ENCODE data around the gene TMEM139. TPM values are rescaled to one million over a fixed set of nuclear protein-coding genes. Genes with fewer than 3 reads are reported as not detected.

Gene TMEM139
- total RNA-seq, 4 donors from 2014 or later, result 2.2 to 11.1 TPM; not detected in 2

- TF ChIP-seq POLR2A (IDR thresholded peaks at IDR 0.05), result no peak
- no peak for TF ChIP-seq CTCF (IDR thresholded peaks at IDR 0.05)
- Histone ChIP-seq H3K36me3 (no peaks in the 10 kb centered on the region), H3K27me3 (no peaks in the 10 kb centered on the region), H3K4me3 (no peak overlapping the region), H3K4me1 (no peaks in the 10 kb centered on the region), H3K27ac (no peak overlapping the region), H3K9me3 (no peaks in the 10 kb centered on the region)
- intact Hi-C loops (cut with DNase I; ENCODE audit: low total_unique reads), result no loop called here
- DNase-seq, result no peak
These were observed 33.9 kb upstream of the TMEM139 start for GRCh38 chr7:143250822-143251221.

DNA sequence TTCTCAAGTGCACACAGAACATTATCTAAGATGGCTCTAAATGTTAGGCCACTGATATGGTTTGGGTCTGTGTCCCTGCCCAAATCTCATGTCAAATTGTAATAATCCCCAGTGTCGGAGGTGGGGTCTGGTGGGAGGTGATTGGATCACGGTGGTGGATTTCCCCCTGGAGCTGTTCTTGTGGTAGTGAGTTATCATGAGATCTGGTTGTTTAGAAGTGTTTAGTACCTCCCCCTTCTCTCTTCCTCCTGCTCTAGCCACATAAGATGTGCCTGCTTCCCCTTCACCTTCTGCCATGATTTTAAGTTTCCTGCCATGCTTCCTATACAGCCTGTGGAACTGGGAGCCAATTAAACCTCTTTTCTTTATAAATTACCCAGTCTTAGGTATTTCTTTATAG lies 32.8 kb upstream of the TMEM139 start:
- H3K27ac ChIP-seq, result no peak overlapping the region
- no peaks in the 10 kb centered on the region for H3K9me3 ChIP-seq
- intact Hi-C loops (cut with DNase I; ENCODE audit: low total_unique reads), result no loop called here
- TF ChIP-seq CTCF (IDR thresholded peaks at IDR 0.05), result no peak
- TF ChIP-seq POLR2A (IDR thresholded peaks at IDR 0.05), result no peak
- H3K36me3 ChIP-seq, result no peaks in the 10 kb centered on the region
- no peak for DNase-seq
- H3K27me3 ChIP-seq, result no peaks in the 10 kb centered on the region
- H3K4me1 ChIP-seq, result no peaks in the 10 kb centered on the region
- H3K4me3 ChIP-seq, result no peak overlapping the region

DNA sequence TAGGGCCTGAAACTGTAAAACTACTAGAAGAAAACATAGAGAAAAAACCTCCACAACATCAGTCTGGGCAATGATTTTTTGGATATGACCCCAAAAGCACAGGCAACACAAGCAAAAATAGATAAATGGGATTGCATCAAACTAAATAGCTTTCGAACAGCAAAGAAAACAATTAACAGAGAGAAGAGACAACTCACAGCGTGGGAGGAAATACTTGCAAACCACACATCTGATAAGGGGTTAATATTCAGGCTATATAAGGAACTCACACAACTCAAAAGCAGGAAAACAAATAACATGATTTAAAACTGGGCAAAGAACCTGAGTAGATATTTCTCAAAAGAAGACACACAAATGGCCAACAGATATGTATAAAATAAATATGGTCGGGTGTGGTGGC lies 29.2 kb upstream of the TMEM139 start:
- Histone ChIP-seq H3K4me3 (no peak overlapping the region), H3K9me3 (no peaks in the 10 kb centered on the region), H3K36me3 (no peaks in the 10 kb centered on the region), H3K27me3 (no peaks in the 10 kb centered on the region), H3K27ac (no peak overlapping the region), H3K4me1 (no peaks in the 10 kb centered on the region)
- no peak for DNase-seq
- intact Hi-C loops (cut with DNase I; ENCODE audit: low total_unique reads), result no loop called here
- no peak for TF ChIP-seq CTCF (IDR thresholded peaks at IDR 0.05)

GRCh38 chr7:143256325-143256724 lies 28.4 kb upstream of the TMEM139 start:
- no peak overlapping the region for H3K27ac ChIP-seq
- no peaks in the 10 kb centered on the region for H3K9me3 ChIP-seq
- DNase-seq, result no peak
- H3K4me1 ChIP-seq, result no peaks in the 10 kb centered on the region
- H3K4me3 ChIP-seq, result no peak overlapping the region
- no peak for TF ChIP-seq CTCF (IDR thresholded peaks at IDR 0.05)
- no peak for TF ChIP-seq POLR2A (IDR thresholded peaks at IDR 0.05)
- no peaks in the 10 kb centered on the region for H3K27me3 ChIP-seq
- intact Hi-C loops (cut with DNase I; ENCODE audit: low total_unique reads), result no loop called here
- no peaks in the 10 kb centered on the region for H3K36me3 ChIP-seq

DNA sequence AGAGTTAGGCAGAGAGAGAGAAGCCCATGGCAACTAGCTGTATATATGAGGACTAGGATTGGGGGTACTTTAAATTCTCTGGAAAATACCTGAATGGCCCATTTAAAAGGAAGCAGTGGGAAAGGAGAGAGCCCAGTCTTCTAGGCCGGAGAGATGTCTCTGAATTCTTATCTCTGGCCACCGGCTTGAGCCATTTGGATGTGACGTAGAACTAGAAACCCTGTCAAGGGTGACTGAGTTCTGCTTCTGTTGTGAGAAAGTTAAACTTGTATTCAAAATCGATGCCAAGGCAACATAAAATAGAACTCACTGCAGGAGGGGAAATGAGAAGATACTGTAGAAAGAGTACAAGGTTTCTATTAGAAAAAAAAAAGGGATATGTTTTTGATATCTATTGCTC lies 27.8 kb upstream of the TMEM139 start:
- no peak overlapping the region for H3K4me3 ChIP-seq
- H3K27ac ChIP-seq, result no peak overlapping the region
- no peaks in the 10 kb centered on the region for H3K9me3 ChIP-seq
- intact Hi-C loops (cut with DNase I; ENCODE audit: low total_unique reads), result no loop called here
- no peak for TF ChIP-seq CTCF (IDR thresholded peaks at IDR 0.05)
- TF ChIP-seq POLR2A (IDR thresholded peaks at IDR 0.05), result no peak
- no peak for DNase-seq
- H3K36me3 ChIP-seq, result no peaks in the 10 kb centered on the region
- H3K27me3 ChIP-seq, result no peaks in the 10 kb centered on the region
- no peaks in the 10 kb centered on the region for H3K4me1 ChIP-seq
